HG03175 (cell line): Measurements from ENCODE around the gene RPS6KB1.
"Not testable (repeated sequence)": the region's sequence is repeated elsewhere in the genome, so short reads cannot be mapped to it uniquely, and the experiment has no call there.

Source experiments
- ATAC-seq: cut with Tn5 transposase; IDR thresholded peaks from one replicate; pipeline ENCODE4 v1.9.1; 2021; ENCODE audit warnings: mild to moderate bottlenecking, moderate library complexity; ENCODE audit not compliant: unreplicated experiment

The RPS6KB1 gene

DNA sequence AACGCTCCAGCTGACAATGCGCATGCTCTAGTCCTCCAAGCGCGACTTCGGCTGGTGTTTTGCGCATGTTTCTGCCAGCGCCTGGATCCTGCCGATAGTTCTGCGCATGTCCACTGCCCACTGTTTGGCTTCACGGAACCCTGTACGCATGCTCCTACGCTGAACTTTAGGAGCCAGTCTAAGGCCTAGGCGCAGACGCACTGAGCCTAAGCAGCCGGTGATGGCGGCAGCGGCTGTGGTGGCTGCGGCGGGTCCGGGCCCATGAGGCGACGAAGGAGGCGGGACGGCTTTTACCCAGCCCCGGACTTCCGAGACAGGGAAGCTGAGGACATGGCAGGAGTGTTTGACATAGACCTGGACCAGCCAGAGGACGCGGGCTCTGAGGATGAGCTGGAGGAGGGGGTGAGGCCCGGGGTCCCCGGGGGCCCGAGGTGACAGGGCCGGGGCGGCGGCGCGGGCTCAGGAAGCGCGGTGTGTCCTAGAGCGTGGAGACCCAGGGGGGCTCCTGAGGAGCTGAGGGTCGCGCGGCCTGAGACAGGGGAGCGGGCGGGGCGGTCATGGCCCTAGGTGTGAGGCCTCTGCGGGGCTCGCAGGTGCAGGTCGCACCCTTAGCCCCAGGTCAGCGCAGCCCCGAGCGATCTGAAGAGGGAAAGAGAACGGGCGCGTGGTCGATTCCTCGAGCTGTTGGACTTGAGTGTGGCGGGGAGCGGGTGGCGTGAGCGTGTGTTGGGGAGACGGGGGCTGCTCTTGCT is at the start of gene RPS6KB1, which contains the start of gene TUBD1:
Gene RPS6KB1, plus strand, starts transcription at position 198 of the 752 bp plus-strand sequence. Its CDS starts 64 bp downstream, at position 262.
Gene TUBD1, minus strand, starts transcription at position 20 of the 752 bp plus-strand sequence. CDS start 1,941 bp downstream, outside the sequence.
- peak; percentile 90 for ATAC-seq

DNA sequence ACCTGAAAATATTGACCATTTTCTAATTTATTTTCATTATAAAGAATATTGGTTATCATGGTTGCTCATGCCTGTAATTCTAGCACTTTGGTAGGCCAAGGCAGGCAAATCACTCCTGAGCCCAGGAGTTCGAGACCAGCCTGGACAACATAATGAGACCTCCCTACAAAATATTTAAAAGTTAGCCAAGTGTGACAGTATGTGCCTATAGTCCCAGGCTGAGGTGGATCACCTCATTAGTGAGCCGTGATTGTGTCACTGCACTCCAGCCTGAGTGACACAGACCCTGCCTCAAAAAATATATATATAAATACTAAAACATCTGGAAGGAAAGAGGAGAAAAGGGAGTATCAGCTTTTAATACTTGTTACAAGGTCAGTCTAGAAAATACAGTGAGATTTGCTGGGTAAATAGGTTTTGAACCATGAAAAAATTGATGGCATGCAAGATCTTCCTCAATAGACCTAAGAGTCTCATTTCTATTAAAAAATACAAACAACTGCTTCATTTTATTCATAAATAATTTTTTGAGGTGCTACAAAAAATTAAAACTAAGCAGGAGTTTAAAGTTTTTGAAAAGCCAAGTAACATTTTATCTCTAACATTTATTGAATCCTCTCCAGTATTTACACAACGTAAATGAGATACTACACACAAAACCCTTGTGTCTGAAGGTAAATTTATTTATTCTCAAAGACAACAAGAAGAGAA is 47.9 kb upstream of the RPS6KB1 start:
- ATAC-seq, result no peak

DNA sequence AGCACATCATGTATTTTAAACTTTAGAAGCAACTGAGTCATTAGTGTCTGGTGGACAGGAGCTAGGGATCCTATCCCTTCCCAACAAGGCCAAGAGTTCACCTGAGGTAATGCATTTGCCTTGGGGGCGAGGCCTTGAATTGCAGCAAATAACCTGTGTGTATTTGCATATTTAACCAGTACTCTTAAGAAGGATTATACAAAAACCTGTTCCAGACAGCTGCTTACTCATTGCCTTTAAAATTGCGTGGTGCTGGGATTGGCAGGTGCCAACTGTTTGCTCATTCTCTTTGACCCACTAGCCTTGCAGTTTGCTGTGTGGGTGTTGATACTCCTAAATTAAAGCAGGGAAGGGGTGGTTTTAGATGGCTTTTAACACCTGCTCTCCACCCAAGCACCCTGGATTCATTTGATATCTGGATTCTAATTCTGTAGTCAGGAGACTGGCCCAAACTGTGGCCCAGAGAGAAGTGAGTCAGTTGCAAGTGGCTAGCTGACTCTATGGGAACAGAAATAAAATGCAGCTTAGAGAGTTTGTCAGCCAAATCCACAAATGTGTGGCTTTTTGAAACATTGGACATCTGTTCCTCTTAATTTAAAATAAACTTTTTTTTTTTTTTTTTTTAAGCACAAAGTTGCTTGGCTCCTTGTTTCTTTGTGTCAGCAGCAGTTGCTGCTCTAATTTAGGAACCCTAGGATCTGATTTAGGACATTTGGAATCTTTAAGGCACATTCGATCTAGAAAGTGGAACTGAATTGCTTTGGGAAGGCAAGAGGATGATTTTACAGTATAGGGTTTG is 47.1 kb upstream of the RPS6KB1 start:
- no peak for ATAC-seq

GRCh38 chr17:59846394-59847165 is 46.3 kb upstream of the RPS6KB1 start:
- peak; percentile 47 for ATAC-seq

GRCh38 chr17:59848385-59848668 is 44.6 kb upstream of the RPS6KB1 start:
- no peak for ATAC-seq

- no peak for ATAC-seq
Measured at GRCh38 chr17:59848778-59849177, 44.1 kb upstream of the RPS6KB1 start.

DNA sequence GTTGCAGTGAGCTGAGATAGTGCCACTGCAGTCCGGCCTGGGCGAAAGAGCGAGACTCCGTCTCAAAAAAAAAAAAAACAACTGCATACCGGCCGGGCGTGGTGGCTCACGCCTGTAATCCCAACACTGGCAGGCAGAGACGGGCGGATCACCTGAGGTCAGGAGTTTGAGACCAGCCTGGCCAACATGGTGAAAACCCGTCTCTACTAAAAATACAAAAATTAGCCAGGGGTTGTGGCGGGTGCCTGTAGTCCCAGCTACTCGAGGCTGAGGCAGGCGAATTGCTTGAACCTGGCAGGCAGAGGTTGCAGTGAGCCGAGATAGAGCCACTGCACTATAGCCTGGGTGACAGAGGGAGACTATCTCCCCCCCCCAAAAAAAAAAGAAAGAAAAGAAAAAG is 42.6 kb upstream of the RPS6KB1 start:
- ATAC-seq, result not testable (repeated sequence)

DNA sequence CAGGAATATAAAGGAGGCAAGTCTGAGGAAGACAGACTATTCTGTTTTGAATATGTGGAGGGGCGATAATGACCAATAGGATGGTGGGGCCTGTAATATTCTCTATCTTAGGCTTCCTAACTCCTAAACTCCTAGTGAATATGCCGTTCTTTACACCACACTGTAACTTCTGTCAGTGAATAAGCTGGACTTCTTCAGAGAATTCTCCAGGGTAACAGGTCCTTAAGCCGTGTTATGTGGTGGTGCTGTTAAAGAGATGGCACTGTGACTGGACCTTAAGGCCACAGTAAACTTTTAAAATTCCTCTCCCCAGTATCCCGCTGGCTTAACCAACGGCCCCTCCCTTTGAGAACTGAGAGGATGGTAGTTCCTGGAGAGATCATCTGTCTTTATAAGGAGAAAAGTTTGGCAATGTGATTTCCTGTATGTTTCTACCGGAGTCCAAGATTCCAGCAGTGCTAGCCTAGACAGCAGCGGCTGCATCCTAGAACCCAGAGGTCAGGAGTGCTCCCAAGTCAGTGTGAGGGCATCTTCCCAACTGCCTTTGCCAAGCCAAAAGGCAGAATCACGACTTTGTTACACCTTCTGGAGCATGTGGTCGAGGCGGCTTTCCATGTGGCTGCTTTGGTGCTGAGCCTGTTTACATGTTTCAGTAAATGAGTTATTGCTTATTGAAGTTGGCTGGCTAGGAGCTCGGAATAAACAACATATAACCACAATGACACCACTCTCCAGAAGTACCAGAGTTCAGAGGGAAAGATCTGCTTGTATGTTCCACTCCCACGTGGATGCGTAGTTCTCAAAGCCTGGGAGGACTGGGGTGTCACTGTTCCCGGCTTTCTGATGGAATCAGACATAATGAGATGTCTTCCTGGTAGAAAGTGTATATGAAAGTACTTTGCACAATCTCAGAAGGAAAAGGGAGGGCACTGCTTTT is 41.2 kb upstream of the RPS6KB1 start:
- ATAC-seq, result no peak

GRCh38 chr17:59852847-59853167 is 40.1 kb upstream of the RPS6KB1 start:
- ATAC-seq, result not testable (repeated sequence)

GRCh38 chr17:59853168-59853918 is 39.6 kb upstream of the RPS6KB1 start:
- ATAC-seq, result no peak

- not testable (repeated sequence) for ATAC-seq
Measured at GRCh38 chr17:59853919-59854729, 38.8 kb upstream of the RPS6KB1 start.

- ATAC-seq, result no peak
Measured at GRCh38 chr17:59856859-59857794, 35.8 kb upstream of the RPS6KB1 start.

GRCh38 chr17:59858167-59858816 is 34.6 kb upstream of the RPS6KB1 start:
- no peak for ATAC-seq

DNA sequence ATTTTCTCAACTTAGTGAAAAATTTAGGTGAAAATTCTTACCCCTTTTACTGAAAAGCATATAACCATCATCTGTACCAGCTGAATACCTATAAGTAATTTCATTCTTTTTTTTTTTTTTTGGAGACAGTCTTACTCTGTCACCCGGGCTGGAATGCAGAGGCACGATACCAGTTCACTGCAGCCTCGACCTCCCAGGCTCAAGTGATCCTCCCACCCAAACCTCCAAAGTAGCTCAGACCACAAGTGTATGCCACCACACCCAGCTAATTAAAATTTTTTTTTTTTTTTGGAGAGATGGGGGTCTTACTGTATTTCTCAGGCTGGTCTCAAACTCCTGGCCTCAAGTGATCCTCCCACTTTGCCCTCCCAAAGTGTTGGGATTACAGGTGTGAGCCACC is 34.0 kb upstream of the RPS6KB1 start:
- no peak for ATAC-seq

GRCh38 chr17:59859444-59860025 is 33.4 kb upstream of the RPS6KB1 start:
- no peak for ATAC-seq

DNA sequence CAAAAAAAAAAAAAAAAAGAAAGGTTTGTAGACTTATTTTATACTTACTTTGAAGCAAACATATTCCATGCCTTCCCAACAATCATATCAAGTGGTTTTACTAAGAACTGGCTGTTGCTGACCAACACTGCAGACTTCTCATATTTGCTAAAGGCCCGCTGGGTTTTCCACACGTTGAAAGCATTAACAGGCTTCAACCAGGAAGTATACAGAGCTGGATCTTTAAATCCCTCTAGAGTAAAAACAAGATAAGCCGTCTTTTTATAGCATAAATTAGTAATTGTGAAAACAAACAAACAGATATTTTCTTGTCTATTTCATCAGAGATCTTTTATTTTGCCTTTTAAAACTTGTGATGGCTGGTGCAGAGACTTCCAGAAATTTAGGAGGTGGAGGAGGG is 29.3 kb upstream of the RPS6KB1 start:
- ATAC-seq, result no peak

GRCh38 chr17:59869941-59870218 is 23.0 kb upstream of the RPS6KB1 start:
- ATAC-seq, result no peak
